ENCODE data around the gene ELK3. TPM values are rescaled to one million over a fixed set of nuclear protein-coding genes. Genes with fewer than 3 reads are reported as not detected.

Gene ELK3
- total RNA-seq, 1 donor from 2014 or later = 21.2 TPM

GRCh38 chr12:96226401-96226800 is 32.2 kb downstream of the ELK3 start:
- peaks cover 0 to 10% of the 10 kb centered on the region in 2 donors for H3K4me1 ChIP-seq
- H3K9me3 ChIP-seq = no peaks in the 10 kb centered on the region
- intact Hi-C loops (cut with DNase I) = no loop called here
- H3K27ac ChIP-seq = no peak overlapping the region
- no peaks in the 10 kb centered on the region for H3K36me3 ChIP-seq
- no peak for TF ChIP-seq CTCF (IDR thresholded peaks at IDR 0.05)
- no peak for DNase-seq (ENCODE audit: low spot score in 2 of 2)
- no peak overlapping the region for H3K4me3 ChIP-seq
- no peaks in the 10 kb centered on the region for H3K27me3 ChIP-seq

GRCh38 chr12:96226801-96227348 is 32.7 kb downstream of the ELK3 start:
- Histone ChIP-seq H3K27me3 (no peaks in the 10 kb centered on the region), H3K36me3 (no peaks in the 10 kb centered on the region), H3K27ac (no peak overlapping the region), H3K4me1 (peaks cover 0 to 10% of the 10 kb centered on the region in 2 donors), H3K4me3 (no peak overlapping the region), H3K9me3 (no peaks in the 10 kb centered on the region)
- intact Hi-C loops (cut with DNase I) = no loop called here
- DNase-seq (ENCODE audit: low spot score in 2 of 2) = no peak
- TF ChIP-seq CTCF (IDR thresholded peaks at IDR 0.05) = no peak

- no peak for TF ChIP-seq CTCF (IDR thresholded peaks at IDR 0.05)
- intact Hi-C loops (cut with DNase I) = no loop called here
- no peaks in the 10 kb centered on the region for H3K9me3 ChIP-seq
- peak in 1 of 2 donors; percentile 53 for DNase-seq (ENCODE audit: low spot score in 2 of 2)
- no peak overlapping the region for H3K27ac ChIP-seq
- peaks cover 0 to 10% of the 10 kb centered on the region in 2 donors for H3K4me1 ChIP-seq
- H3K27me3 ChIP-seq = no peaks in the 10 kb centered on the region
- H3K4me3 ChIP-seq = no peak overlapping the region
- no peaks in the 10 kb centered on the region for H3K36me3 ChIP-seq
These were observed 33.4 kb downstream of the ELK3 start for GRCh38 chr12:96227365-96228106.

GRCh38 chr12:96228566-96229248 is 34.5 kb downstream of the ELK3 start:
- no peaks in the 10 kb centered on the region for H3K27me3 ChIP-seq
- DNase-seq (ENCODE audit: low spot score in 2 of 2) = peak in 1 of 2 donors; percentile 33
- H3K4me1 ChIP-seq = peaks cover 2 to 12% of the 10 kb centered on the region in 2 donors
- no peak overlapping the region for H3K4me3 ChIP-seq
- H3K27ac ChIP-seq = no peak overlapping the region
- H3K9me3 ChIP-seq = no peaks in the 10 kb centered on the region
- H3K36me3 ChIP-seq = no peaks in the 10 kb centered on the region
- no peak for TF ChIP-seq CTCF (IDR thresholded peaks at IDR 0.05)
- intact Hi-C loops (cut with DNase I) = no loop called here

GRCh38 chr12:96230646-96231045 is 36.5 kb downstream of the ELK3 start:
- peak in 1 of 2 donors; percentile 47 for DNase-seq (ENCODE audit: low spot score in 2 of 2)
- Histone ChIP-seq H3K27ac (no peak overlapping the region), H3K36me3 (no peaks in the 10 kb centered on the region), H3K4me3 (no peak overlapping the region), H3K4me1 (peaks cover 11 to 14% of the 10 kb centered on the region in 2 donors), H3K27me3 (no peaks in the 10 kb centered on the region), H3K9me3 (no peaks in the 10 kb centered on the region)
- no peak for TF ChIP-seq CTCF (IDR thresholded peaks at IDR 0.05)
- intact Hi-C loops (cut with DNase I) = loop anchor here (5.0 kb wide), 1 partner anchor 257 kb away; the partner anchor contains the start of gene CFAP54

Measured in ascending aorta (tissue), 2 donors.